ENCODE measurements around the gene MYCT1. TPM values are rescaled to one million over a fixed set of nuclear protein-coding genes. Genes with fewer than 3 reads are reported as not detected.

The MYCT1 gene
- total RNA-seq, 1 donor: 0.36 TPM

DNA sequence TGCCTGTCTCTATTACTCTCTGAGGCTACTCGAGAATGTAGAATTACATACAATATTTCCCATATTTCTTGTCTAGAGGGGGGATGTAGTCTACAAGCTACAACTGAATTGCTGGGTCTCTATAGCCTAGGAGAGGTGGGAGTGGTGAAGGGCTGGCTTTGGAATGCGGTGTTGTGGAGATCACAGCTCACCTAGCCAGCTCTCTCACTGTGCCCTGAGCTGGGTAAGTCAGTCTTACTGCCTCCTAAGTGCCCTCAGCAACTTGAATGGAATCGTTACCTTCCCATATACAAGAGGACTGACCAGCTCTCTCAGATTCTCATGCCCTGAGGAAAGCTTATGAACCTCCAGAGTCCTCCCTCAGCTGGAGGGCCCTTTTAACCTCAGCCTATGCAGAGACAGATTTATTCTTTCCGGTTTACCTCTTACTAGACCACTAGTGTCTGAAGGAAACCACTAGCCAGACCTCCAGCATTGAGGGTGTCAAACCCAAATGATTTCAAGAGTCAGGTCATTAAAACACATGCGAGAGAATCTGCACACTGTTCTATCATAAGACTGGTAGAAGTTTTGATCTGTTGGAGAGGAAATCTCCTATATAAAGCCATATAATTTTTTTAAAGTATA is 73.5 kb downstream of the MYCT1 start:
- Histone ChIP-seq H3K27ac (ENCODE audit: low read depth, low read length) (no peak overlapping the region), H3K4me1 (ENCODE audit: insufficient read depth, low read length) (no peaks in the 10 kb centered on the region), H3K79me2 (ENCODE audit: insufficient read depth, low read length) (no peaks in the 10 kb centered on the region), H3K27me3 (ENCODE audit: insufficient read depth, low read length) (no peaks in the 10 kb centered on the region), H3K36me3 (ENCODE audit: insufficient read depth, low read length) (no peaks in the 10 kb centered on the region), H3K4me2 (ENCODE audit: insufficient read depth, low read length) (no peak overlapping the region), H4K20me1 (ENCODE audit: insufficient read depth, low read length) (no peaks in the 10 kb centered on the region), H3K9me3 (ENCODE audit: low read depth, low read length) (no peaks in the 10 kb centered on the region), H2AFZ (ENCODE audit: low read length) (no peak overlapping the region), H3K4me3 (ENCODE audit: insufficient read depth, low read length) (no peak overlapping the region)
- TF ChIP-seq, protein P1, sequence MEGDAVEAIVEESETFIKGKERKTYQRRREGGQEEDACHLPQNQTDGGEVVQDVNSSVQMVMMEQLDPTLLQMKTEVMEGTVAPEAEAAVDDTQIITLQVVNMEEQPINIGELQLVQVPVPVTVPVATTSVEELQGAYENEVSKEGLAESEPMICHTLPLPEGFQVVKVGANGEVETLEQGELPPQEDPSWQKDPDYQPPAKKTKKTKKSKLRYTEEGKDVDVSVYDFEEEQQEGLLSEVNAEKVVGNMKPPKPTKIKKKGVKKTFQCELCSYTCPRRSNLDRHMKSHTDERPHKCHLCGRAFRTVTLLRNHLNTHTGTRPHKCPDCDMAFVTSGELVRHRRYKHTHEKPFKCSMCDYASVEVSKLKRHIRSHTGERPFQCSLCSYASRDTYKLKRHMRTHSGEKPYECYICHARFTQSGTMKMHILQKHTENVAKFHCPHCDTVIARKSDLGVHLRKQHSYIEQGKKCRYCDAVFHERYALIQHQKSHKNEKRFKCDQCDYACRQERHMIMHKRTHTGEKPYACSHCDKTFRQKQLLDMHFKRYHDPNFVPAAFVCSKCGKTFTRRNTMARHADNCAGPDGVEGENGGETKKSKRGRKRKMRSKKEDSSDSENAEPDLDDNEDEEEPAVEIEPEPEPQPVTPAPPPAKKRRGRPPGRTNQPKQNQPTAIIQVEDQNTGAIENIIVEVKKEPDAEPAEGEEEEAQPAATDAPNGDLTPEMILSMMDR (IDR thresholded peaks at IDR 0.05; ENCODE audit: extremely low read depth, low read depth, low read length): no peak
- DNase-seq (ENCODE audit: insufficient read length, low spot score, missing footprints): no peak

Other genes starting within 250 kb of the MYCT1 start
- 221 and 240 TPM in 2 replicates for gene SYNE1, start 60.5 kb upstream of the MYCT1 start, total RNA-seq
- gene VIP, start 52.9 kb downstream of the MYCT1 start, total RNA-seq: not detected in 2 replicates

Measured in osteoblast (primary cell).